22Rv1 (cell line): Measurements from ENCODE around the gene TRIM37.

Experiments used
- ZFX ChIP-seq: fragments of 450-650 bp; IDR thresholded peaks from 2 replicates; pipeline ENCODE4 v1.6.1; 2017; ENCODE audit warnings: antibody characterized with exemption, borderline replicate concordance
- TF ChIP-seq, protein P1 (sequence below): fragments of 450-650 bp; IDR thresholded peaks from 2 replicates; pipeline ENCODE4 v1.5.1; 2017; ENCODE audit warnings: mild to moderate bottlenecking

DNA sequence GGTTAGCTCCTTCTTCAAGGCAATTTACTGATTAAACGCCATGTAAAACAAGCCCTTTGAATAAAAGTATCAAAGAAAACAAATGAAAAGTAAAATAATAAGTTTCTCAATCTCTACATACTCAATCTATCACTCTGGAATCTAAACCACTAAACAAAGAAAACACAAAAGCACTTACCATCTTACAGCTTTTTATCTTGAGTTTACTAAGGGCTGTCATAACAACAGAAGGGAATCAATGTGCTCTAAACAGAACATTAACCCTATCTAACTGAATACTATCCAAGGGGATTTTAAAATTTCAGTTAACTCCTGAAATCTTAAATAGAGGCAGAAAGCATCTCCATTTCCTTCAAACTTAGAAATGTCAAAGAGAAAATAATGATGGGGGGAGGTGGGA lies 44.9 kb upstream of the TRIM37 start:
- TF ChIP-seq, protein P1, sequence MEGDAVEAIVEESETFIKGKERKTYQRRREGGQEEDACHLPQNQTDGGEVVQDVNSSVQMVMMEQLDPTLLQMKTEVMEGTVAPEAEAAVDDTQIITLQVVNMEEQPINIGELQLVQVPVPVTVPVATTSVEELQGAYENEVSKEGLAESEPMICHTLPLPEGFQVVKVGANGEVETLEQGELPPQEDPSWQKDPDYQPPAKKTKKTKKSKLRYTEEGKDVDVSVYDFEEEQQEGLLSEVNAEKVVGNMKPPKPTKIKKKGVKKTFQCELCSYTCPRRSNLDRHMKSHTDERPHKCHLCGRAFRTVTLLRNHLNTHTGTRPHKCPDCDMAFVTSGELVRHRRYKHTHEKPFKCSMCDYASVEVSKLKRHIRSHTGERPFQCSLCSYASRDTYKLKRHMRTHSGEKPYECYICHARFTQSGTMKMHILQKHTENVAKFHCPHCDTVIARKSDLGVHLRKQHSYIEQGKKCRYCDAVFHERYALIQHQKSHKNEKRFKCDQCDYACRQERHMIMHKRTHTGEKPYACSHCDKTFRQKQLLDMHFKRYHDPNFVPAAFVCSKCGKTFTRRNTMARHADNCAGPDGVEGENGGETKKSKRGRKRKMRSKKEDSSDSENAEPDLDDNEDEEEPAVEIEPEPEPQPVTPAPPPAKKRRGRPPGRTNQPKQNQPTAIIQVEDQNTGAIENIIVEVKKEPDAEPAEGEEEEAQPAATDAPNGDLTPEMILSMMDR, result no peak
- no peak for TF ChIP-seq ZFX
